Ovary (tissue), 3 donors: Measurements from ENCODE around the gene RAB3B.

Experiments used
- CTCF ChIP-seq, 3 donors: fragments of 450-650 bp in 2 of 3; fragments of 200-600 bp in 1 of 3; IDR thresholded peaks; one replicate each; pipeline versions ENCODE4 v1.5.1 to v1.8.0; 2016 to 2022; ENCODE audit warnings: antibody characterized with exemption in 3 of 3, mild to moderate bottlenecking in 1 of 3
- POLR2A ChIP-seq: fragments of 450-650 bp; IDR thresholded peaks from one replicate; pipeline ENCODE4 v1.6.1; 2017; ENCODE audit warnings: antibody characterized with exemption, mild to moderate bottlenecking, moderate library complexity
- donor health status: DM: no; HTN: no; CAD: no.

- TF ChIP-seq CTCF (IDR thresholded peaks at IDR 0.05) (no peak), POLR2A (no peak)
Observed at GRCh38 chr1:51902456-51902855, 88.0 kb downstream of the RAB3B start.
